ENCODE measurements around the gene GIMAP4. TPM values are rescaled to one million over a fixed set of nuclear protein-coding genes. Genes with fewer than 3 reads are reported as not detected.

GIMAP4 gene
- total RNA-seq = under 0.01 TPM in 1 of 2 replicates, not detected in the other

GRCh38 chr7:150567169-150567568 lies at the start of gene GIMAP4:
Gene GIMAP4, plus strand, starts transcription at chr7:150567390. Its CDS starts 2,512 bp downstream, at chr7:150569902.

Other genes starting within 250 kb of the GIMAP4 start
- gene LRRC61, start 244.0 kb upstream of the GIMAP4 start, total RNA-seq = under 0.01 TPM in 1 of 2 replicates, not detected in the other
- 0.20 and 0.37 TPM in 2 replicates for gene ACTR3C, start 243.8 kb upstream of the GIMAP4 start, total RNA-seq
- not detected in 2 replicates for gene RARRES2, start 225.8 kb upstream of the GIMAP4 start, total RNA-seq
- gene REPIN1, start 198.6 kb upstream of the GIMAP4 start, total RNA-seq = 33.4 and 43.4 TPM in 2 replicates
- gene ZNF775, start 188.1 kb upstream of the GIMAP4 start, total RNA-seq = 3.7 and 4.9 TPM in 2 replicates
- not detected in 2 replicates for gene GIMAP8, start 116.8 kb upstream of the GIMAP4 start, total RNA-seq
- gene GIMAP7, start 52.5 kb upstream of the GIMAP4 start, total RNA-seq = not detected in 2 replicates
- under 0.01 TPM in 1 of 2 replicates, not detected in the other for gene GIMAP6, start 65.0 kb downstream of the GIMAP4 start, total RNA-seq
- gene GIMAP2, start 118.3 kb downstream of the GIMAP4 start, total RNA-seq = 1.4 and 1.5 TPM in 2 replicates
- not detected in 2 replicates for gene GIMAP1, start 149.2 kb downstream of the GIMAP4 start, total RNA-seq
- gene GIMAP5, start 170.0 kb downstream of the GIMAP4 start, total RNA-seq = not detected in 2 replicates
- 16.9 TPM in 1 of 2 replicates, not detected in the other for gene TMEM176B, start 233.0 kb downstream of the GIMAP4 start, total RNA-seq
- 5.5 TPM in 1 of 2 replicates, not detected in the other for gene TMEM176A, start 233.4 kb downstream of the GIMAP4 start, total RNA-seq